Embryonic facial prominence (tissue), 1 donor: ENCODE data around the gene FBRSL1.
"Not testable (repeated sequence)": the region's sequence is repeated elsewhere in the genome, so short reads cannot be mapped to it uniquely, and the experiment has no call there.

Experiments used
- DNase-seq: peaks from one replicate; pipeline ENCODE4 v3.0.0-alpha.2; 2016; ENCODE audit errors: extremely low spot score

FBRSL1 gene

DNA sequence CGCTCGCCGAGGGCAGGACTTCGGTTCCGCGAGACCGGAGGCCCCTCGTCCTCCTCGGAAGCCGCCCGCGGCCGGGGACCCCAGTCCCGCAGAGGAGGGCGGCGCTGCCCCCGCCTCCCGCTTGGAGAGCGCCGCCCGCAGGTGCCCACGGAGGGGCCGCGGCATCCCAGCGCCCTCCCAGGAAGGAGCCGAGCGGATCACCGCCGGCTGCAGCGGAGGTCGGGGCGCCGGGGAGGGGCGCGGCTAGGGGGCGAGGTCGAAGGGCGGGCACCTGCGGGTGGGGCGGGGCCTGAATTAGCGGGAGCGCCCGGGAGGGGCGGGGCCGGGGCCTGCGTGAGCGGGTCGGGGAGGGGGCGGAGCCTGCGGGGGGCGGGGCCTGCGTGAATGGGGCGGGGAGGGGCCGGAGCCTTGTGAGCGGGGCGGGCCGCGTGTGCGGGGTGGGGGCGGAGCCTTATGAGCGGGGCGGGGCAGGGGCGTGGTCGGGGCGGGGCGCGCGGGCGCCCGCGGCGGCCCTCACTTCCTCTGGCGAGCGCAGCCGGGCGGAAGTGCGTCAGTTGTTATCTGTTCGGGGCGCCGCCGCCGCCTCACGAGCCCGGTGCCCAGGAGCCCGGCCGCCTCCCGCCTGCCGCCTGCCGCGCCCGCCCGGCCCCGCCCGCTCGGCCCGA lies at the start of gene FBRSL1:
Gene FBRSL1 (plus strand): TSS at position 550 of the 665 bp plus-strand sequence.
- DNase-seq: peak; percentile 78

- DNase-seq: not testable (repeated sequence)
These were observed 49.5 kb upstream of the FBRSL1 start for GRCh38 chr12:132440420-132440819.

GRCh38 chr12:132441871-132442863 lies 47.8 kb upstream of the FBRSL1 start:
- no peak for DNase-seq

- no peak for DNase-seq
These were observed 46.9 kb upstream of the FBRSL1 start for GRCh38 chr12:132443091-132443490.

- DNase-seq: no peak
These were observed 45.7 kb upstream of the FBRSL1 start for GRCh38 chr12:132444283-132444682.

GRCh38 chr12:132444957-132445883 lies 44.7 kb upstream of the FBRSL1 start:
- no peak for DNase-seq

DNA sequence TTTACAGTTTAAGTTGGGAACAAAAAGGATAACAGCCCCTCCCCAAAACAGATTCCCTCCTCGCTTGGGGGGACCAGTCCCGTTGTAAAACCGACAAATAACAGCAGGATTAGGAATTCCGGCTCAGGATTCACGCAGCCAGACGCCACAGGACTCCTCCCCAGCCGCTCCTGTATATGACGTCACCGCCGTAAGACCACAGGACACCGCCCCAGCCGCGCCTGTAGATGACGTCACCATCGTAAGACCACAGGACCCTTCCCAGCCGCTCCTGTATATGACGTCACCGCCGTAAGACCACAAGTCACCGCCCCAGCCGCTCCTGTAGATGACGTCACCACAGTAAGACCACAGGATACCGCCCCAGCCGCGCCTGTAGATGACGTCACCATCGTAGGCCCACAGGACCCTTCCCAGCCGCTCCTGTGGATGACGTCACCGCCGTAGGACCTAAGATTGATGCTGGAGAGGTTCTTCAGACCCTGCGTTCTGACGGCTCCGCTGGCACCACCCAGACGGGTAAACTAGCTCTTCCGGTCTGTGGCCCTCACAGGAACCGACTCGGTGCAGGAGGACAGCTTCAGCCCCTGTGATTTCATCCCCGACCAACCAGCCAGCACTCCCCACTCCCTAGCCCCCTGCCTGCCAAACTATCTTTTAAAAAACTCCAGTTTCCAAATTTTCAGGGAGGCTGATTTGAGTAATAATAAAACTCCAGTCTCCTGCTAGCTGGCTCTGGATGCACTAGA lies 43.9 kb upstream of the FBRSL1 start:
- peak; percentile 47 for DNase-seq

DNA sequence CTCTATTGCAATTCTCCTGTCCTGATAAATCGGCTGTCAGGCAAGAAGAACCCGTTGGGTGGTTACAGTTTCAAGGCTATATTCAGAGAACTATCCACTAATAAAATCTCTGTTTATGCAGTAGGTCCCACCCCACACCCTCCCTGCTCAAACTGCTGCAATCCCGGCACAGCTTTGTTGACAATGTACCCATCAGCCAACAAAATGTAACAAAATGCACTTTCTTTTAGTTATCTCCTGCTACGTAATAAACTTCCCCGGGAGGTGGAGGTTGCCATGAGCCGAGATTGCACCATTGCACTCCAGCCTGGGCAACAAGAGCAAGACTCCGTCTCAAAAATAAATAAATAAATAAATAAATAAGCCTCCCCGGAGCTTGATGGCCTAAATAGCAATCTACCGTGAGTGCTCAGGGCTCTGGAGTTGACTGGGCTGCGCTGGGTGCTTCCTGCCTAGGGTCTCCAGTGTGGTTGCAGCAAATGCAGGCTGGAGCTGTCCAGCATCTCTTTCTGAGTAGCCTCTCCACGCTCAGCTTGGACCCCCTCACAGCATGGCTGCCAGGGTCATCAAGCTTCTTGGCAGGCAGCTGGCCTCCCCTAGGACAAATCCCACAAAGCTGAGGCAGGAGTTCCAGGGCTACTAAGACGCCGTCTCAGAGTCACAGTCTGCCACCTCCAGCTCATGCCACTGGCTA lies 43.2 kb upstream of the FBRSL1 start:
- DNase-seq: no peak

DNA sequence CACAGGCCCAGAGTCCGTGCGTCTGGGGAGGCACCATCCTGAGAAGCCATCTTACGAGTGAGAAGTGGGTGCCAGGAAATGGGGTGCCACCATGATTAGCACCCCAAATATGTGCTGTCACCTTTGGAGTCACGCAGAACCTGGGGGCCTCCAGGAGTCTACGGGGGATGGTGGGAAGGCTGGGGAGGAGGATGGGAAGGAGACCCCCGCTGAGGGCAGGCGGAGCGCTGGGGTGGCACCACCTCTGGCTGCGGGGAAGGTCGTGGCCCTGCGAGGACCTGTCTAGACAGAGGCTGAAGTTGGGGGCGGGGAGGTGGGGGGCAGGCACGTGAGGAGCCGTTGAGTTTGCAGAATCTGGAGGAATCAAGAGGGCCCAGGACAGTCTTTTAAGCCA lies 42.6 kb upstream of the FBRSL1 start:
- no peak for DNase-seq

DNA sequence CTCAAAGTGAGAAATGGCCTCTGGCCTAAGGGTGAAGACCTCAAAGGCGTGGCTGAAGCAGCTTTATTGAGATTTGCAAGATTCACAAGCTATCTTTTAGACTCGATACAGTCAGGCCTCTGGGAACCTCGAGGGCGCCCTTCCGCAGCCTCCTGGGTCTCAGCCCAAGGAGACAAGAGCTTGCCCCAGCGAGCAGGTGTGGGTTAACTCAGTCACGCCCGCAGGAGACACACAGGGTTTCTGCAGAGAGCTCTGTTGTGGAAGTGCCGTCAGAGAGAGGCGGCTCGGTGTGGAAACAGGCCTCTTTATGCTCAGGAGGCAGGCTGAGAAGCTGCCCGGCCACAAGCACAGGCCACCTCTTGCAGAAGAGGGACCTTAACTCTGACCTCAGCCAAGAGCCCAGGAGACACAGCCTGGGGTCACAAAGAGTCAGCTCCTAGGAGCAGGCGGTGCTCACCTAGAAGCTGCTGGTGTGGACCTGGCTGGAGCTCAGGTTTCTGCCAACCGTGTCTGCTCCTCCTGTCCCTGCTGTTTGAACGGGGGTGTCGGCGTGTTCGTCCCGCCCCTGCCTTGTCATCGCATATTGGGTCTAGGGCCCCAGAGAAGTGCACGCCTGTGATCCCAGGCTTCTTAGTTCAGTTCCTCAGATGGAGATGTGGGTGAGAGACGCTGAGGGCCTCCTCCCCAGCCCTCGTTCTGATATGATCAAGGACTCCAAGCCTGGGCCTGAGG lies 42.1 kb upstream of the FBRSL1 start:
- no peak for DNase-seq

- no peak for DNase-seq
These were observed 41.5 kb upstream of the FBRSL1 start for GRCh38 chr12:132448463-132448820.

DNA sequence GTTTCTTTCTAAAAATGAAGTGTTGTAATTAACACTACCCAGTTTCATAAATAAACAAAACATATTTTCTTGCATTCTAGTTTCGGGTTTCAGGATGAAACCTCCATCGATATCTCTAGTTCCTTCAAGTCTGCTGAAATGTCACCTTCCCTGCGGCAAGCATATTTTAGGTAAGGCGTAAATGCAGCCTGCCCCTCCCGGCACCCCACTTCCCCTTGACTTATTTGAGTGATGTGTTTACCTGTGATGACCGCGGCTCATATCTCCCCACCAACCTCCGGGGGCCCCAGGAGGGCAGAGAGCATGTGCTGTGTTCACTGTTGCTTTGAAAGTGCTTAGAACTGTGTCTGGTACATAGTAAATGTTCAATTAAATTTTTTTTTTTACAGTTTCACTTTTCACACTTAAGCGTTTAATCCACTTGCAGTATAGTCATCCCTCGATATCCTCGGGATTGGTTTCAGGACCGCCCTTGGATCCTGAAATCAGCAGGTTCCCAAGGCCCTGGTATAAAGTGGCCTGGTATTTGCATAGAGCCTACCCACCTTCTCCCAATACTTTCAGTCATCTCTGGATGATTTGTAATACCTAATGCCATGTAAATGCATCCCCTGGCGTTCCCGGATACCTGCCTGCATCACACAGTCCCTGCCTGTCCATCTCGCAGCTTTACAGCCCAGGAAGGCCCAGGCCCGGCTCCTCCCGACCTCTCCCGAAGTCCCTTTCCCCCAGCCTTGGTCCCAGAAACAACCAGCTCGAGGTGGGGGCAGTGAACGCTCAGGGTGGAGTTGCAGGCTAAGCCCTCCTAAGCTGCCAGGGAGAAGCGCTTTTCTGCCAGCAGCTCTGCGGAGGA lies 40.2 kb upstream of the FBRSL1 start:
- DNase-seq: no peak

GRCh38 chr12:132450418-132451171 lies 39.4 kb upstream of the FBRSL1 start:
- no peak for DNase-seq

DNA sequence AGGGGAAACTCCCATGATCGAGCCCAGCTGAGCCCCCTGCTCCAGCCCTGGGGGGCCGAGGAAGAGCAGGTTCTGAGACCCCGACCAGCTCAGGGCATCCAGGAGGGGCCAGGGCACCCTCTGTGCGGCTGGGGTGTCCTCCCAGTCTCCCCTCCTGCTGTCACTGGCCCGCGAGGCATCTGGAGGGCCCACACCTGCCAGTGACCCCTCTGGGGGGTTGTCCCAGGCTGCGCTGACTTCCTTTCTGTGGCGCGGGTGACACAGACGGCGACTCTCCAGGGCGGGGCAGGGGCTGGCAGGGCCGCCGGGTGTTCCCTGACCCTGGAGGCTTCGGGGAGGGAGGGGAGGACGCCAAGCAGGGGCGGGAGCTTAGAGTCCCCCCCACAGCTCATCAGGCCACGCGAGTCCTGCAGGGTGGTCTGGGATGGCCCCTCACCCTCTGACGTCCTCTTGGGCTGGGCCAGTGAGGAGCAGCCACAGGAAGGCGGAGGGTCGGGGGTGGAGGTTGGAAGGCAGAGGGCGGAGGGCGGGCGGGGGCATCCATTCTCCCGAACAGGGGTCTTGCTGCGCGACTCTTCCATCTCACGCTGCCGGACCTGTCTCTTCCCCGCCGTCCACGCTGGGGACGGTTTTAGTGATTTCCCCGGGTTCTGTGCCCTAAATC lies 38.6 kb upstream of the FBRSL1 start:
- DNase-seq: no peak

DNA sequence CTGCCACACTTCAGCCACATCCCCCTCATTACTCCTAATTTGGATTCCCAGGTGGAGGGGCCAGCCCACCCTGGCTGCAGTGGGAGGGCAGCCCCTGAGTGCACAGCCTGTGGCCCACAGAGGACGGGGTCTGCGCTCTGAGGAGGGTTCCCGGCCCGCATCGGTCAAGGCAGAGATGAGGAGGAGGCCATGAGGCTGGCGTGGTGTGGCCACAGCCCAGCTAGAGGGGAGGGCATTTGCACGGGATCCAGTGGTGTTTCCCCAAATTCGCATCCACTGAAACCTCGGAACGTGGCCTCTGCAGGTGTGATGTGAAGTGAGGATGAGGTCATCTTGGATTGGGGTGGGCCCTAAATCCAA lies 38.1 kb upstream of the FBRSL1 start:
- no peak for DNase-seq

DNA sequence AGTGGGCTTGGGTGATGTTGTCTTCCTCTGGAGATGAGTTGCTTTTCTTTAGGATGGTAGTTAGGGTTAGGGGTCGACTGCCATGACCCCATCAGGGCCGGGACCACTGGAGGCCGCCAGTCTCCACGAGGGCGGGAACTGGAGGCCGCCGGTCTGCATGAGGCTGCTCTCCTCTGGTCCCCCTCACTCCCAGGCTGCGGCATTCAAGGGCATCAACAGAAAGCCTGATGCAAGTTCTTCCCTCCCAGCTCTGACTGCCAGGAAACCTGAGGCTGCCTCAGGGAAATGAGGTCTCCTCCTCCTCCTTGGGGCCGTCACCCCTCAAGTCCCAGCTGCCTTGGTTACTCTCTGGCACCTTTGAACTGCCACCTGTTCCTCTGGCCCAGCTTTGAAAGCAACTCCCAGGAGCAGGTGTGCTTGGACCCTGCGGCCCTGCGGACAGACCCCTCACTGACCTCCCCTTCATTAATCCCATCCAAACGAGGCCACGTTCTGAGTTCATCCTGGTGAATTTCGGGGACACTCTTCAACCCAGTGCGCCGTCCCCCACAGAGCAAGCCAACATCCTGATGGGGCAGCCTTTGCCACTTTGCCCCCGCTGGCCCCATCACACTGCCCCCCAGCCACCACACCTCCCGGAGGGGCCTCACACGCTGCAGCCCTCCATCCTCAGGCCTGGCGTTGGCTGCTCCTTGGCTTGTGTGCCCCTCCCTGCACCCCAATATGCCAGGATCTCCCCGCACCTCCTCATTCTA lies 37.2 kb upstream of the FBRSL1 start:
- DNase-seq: no peak
